IMR-90 (cell line): ENCODE data around the gene FAM20A.
"Not testable (repeated sequence)": the region's sequence is repeated elsewhere in the genome, so short reads cannot be mapped to it uniquely, and the experiment has no call there.

Source experiments
- BHLHE40 ChIP-seq: fragments of 150-350 bp; IDR thresholded peaks from 2 replicates; pipeline ENCODE4 v1.6.1; 2016; ENCODE audit warnings: mild to moderate bottlenecking, low read depth, low read length
- CEBPB ChIP-seq: IDR thresholded peaks from 2 replicates; pipeline ENCODE4 v1.6.1; 2012; ENCODE audit warnings: low read depth, low read length, improper control_type of control experiment
- MAFK ChIP-seq: IDR thresholded peaks from 2 replicates; pipeline ENCODE4 v1.6.1; 2012; ENCODE audit warnings: low read depth, low read length, improper control_type of control experiment
- POLR2A ChIP-seq: IDR thresholded peaks from 2 replicates; pipeline ENCODE4 v1.6.1; 2012; ENCODE audit warnings: mild to moderate bottlenecking, low read depth, low read length
- RCOR1 ChIP-seq: IDR thresholded peaks from 2 replicates; pipeline ENCODE4 v1.6.1; 2012; ENCODE audit warnings: mild to moderate bottlenecking, low read length, improper control_type of control experiment; ENCODE audit not compliant: insufficient replicate concordance
- TF ChIP-seq, protein P1 (sequence below): conservative IDR thresholded peaks from 2 replicates; pipeline ENCODE4 v1.5.1; 2012; ENCODE audit warnings: mild to moderate bottlenecking, low read depth, low read length, improper control_type of control experiment

- TF ChIP-seq, protein P1, sequence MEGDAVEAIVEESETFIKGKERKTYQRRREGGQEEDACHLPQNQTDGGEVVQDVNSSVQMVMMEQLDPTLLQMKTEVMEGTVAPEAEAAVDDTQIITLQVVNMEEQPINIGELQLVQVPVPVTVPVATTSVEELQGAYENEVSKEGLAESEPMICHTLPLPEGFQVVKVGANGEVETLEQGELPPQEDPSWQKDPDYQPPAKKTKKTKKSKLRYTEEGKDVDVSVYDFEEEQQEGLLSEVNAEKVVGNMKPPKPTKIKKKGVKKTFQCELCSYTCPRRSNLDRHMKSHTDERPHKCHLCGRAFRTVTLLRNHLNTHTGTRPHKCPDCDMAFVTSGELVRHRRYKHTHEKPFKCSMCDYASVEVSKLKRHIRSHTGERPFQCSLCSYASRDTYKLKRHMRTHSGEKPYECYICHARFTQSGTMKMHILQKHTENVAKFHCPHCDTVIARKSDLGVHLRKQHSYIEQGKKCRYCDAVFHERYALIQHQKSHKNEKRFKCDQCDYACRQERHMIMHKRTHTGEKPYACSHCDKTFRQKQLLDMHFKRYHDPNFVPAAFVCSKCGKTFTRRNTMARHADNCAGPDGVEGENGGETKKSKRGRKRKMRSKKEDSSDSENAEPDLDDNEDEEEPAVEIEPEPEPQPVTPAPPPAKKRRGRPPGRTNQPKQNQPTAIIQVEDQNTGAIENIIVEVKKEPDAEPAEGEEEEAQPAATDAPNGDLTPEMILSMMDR = not testable (repeated sequence)
- not testable (repeated sequence) for TF ChIP-seq BHLHE40, MAFK, RCOR1, CEBPB, POLR2A
Measured at GRCh38 chr17:68519051-68519450, 82.1 kb downstream of the FAM20A start.
